SIG-M5 treated with dmso at 0.1 percent for 504 hours (cell line): Measurements from ENCODE around the gene CLEC4D.
"Not testable (repeated sequence)": the region's sequence is repeated elsewhere in the genome, so short reads cannot be mapped to it uniquely, and the experiment has no call there.

Experiments
- DNase-seq: peaks from one replicate; lab custom pipeline; 2025; ENCODE audit not compliant: unreplicated experiment; lab: John Stamatoyannopoulos, UW

CLEC4D gene

DNA sequence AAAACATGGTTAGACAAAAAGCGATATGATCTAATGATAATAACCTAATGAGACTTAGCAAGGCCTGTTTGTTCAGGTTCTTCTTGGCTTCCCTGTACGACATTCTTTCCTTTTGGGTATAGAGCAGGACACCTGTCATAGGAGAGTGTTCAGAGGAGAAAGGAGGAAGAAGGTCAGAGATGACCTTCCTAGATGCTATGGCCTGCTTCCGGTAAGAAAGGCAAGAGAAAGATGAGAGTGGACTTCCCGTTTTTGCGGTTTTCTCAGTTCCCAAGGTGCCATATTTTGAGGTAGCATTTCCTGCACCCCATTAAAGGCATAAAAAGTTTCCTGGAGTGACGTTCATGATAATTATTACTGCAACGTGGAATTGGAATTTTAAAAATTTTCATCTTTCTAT lies 18.7 kb downstream of the CLEC4D start:
- DNase-seq: no peak

GRCh38 chr12:8537820-8538219 lies 24.5 kb downstream of the CLEC4D start:
- DNase-seq: not testable (repeated sequence)

GRCh38 chr12:8540831-8541230 lies 27.5 kb downstream of the CLEC4D start, which contains the start of gene CLEC4E:
Gene CLEC4E (minus strand): TSS chr12:8540905. CDS start chr12:8540797, 108 bp downstream.
- peak; percentile 27 for DNase-seq

- no peak for DNase-seq
Measured at GRCh38 chr12:8541562-8541961, 28.3 kb downstream of the CLEC4D start.

DNA sequence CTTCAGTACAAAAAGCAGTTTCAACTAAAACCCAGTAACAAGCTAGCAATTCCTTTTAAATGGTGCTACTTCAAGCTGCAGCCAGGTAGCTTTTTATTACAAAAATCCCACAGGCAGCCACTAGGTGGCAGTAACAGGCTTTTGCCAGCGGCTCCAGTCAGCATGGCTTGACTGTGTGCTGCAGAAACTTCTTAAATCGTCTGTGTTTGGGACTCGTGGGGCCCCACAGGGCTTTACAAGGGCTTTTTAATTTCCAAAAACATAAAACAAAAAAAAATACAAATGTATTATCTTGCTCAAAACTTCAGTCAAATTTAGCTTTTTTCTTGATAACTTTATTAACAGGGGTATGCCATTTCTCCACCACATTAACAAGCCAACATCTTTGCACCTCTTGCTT lies 31.0 kb downstream of the CLEC4D start:
- DNase-seq: peak; percentile 52

- DNase-seq: no peak
Measured at GRCh38 chr12:8546591-8546990, 33.3 kb downstream of the CLEC4D start.

- no peak for DNase-seq
Measured at GRCh38 chr12:8547645-8548044, 34.3 kb downstream of the CLEC4D start.

DNA sequence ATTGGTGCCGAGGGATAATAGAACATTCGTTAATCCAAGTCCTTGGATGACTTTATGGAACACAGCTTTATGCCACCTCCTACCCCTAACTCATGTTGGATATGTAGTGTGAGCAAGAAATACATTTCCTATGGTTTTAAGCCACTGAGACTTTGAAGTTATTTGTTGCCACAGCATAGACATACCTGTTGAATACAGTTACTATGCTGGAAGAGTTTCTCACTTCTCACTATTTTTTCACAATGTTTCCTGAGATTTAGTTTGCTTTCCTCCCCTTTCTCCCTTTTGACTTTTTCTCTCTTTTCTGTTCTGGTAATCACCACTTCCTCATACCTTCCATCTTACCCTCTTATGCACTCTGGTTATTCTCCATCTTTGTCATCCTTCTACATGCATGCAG lies 34.9 kb downstream of the CLEC4D start:
- no peak for DNase-seq

- no peak for DNase-seq
Measured at GRCh38 chr12:8549381-8549780, 36.1 kb downstream of the CLEC4D start.

DNA sequence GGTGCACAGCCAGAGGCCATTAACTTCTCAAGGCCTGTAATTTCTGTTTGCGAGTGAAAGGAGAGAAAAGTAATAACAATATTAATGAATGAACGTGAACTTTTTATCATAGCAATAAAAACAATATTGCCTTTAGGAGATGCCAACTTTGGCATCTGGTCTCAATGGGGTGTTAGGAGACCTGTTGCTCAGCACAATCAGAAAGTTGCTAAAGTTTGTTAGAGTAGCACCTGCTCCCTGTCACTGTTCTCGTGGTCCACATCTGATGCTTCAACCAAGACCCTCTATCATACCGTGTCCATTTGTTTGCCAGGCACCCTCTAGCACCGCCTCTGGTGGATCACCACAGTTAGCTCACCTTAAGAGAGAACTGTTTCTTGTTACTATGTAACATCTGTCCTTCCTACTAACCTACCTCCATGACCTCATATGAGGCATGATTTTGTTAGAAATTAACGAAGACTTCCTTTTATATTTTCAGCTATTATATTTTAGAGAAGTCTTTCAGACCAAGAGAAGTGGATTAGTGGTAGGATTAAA lies 39.9 kb downstream of the CLEC4D start:
- DNase-seq: no peak

DNA sequence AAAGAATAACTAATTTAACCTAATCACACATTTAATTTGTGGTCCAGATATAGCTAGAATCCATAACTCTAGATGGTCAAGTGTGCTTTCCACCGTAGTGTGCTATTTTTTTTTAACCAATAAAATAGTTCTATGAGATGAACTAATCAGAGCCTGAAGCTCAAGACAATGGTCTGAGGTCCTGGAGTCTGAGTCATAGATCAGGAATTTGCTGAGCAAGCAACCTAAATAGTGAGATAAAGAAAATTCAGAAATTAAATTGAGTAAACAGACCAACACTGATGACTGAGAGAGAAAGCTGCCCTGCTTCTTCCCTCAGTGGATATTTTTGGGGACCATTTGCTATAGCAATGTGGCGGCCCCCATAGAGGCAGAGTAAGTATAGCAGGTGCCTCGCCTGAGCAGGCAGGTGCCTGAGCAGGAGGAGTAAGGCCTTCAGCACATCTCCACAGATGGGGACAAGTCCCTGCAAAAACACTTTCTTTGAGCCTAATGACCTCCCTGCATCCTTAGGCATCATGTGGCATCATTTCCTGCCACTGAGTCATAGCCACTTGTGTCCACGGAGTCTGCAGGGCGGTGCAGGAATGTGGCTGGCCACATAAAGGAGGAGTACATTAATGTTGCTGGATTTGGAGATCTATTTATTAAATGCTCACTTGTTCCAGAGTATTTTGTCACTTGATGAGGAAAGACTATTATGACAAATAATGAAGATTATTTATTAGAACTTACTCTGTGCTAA lies 41.3 kb downstream of the CLEC4D start:
- DNase-seq: no peak

- DNase-seq: no peak
Measured at GRCh38 chr12:8556531-8557097, 43.3 kb downstream of the CLEC4D start.

DNA sequence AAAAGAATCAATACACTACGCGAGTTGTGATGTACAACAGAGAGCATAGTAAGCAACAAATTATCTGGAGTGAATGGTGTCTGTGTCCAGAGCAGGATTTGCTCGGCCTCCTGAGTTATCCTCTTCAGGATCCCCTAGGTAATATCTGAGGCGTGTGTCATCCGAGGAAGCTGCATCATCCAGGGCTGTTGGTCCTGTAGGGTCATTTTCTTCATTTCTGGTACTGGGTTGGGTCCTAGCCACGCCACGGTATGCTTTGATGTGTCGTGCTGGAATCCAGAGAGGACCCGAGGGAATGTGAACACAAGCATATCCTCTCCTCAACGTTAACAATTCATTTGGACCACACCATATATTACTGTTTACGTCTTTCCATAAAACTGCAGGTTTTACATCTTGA lies 46.4 kb downstream of the CLEC4D start:
- DNase-seq: no peak

DNA sequence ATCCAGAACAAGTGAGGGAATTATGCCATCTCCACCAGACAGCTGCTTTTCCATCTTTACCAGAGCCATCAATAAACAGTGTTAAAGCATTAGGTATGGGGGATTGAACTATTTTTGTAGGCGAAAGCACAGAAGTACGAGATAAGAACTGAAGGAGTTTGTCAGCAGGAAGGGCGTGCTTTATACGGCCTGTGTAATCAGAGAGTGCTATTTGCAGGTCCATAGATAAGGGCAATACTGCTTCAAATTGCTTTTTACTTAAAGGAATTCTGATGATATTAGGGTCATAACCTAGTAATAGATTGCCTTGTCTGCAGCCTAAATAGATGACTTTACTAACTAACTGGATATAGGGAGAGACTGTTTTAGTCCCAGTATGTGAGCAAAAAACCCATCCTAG lies 47.7 kb downstream of the CLEC4D start:
- DNase-seq: no peak

- DNase-seq: no peak
Measured at GRCh38 chr12:8562310-8562709, 49.0 kb downstream of the CLEC4D start.

DNA sequence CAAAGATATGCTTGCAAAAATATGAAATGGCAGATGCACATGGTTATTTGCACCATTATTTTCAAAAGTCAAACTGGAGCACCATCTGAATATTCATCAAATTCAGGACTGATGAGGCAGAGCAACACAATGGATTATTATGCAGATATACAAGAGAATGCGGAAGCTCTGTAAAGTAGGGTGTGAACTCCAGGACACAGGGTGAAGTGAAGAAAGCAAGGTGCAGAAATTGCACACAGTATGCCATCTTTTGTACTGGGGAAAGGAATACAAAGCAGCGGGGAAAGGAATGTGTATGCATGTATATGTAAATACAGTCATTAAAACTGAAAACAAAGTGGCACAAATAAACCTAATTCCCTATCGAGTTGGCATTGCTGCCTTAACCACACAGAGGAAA lies 50.1 kb downstream of the CLEC4D start:
- no peak for DNase-seq

DNA sequence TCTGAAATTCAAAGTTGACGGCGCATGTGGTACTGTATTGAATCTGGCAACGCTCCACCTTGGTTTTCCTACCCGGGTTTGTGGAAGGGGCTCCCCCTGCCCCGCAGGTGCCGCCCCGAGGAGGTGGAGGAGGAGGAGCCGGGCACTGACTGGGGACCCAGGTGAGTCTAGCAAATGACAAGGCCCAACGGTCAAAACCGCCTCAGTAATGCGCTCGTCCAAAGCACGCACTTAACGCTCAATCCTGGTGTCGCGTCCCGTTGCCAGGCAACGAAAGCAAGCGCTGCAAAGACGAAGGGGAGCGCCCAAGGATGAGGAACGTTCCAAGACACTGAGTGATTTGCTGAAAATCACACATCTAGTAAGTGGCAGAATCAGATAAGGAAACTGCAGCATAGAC lies 51.4 kb downstream of the CLEC4D start:
- no peak for DNase-seq

DNA sequence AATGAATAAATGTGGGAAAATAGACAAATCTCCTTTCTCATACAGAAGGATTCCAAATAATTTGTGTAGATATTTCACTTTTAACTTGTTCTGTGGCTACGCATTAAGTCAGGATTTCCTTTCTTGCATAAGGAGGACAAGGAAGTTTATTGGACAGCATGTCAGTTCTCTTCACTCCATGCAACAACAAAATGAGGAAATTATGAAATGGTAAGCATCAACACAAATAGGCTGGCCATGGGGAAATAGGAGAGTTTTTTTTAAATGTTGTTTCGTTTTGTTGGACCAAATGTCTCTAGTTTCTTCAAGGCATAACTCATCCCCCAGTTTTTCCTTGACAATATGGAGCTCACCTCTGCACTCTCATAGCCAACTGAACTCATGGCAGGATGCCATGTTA lies 52.7 kb downstream of the CLEC4D start:
- peak; percentile 9 for DNase-seq

DNA sequence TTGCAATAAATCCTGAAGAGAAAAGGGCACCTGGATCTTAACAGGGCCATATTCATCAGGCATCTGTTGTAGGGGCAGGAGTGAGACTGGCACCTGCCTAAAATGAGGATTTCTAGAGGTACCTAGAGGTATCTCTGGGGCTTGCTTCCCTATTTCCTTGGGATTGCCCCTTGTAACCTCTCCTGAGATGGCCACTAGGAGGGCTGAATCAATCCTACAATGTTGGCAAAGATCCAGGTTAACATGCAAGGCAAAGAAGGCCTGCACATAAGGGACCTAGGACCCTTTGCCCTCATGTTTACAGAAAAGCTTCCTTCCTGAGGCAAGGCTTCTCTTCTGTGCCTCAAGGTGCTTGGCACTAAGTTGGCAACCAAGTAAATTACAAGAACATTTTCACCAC lies 53.2 kb downstream of the CLEC4D start:
- no peak for DNase-seq
